AG10803 (cell line): ENCODE data around the gene DNAJC27.
A peak's percentile ranks its signal among the peaks of the same experiment; 100 is the strongest.
"Not testable (repeated sequence)": the region's sequence is repeated elsewhere in the genome, so short reads cannot be mapped to it uniquely, and the experiment has no call there.

Experiments
- DNase-seq: peaks from one replicate; pipeline ENCODE4 v3.0.0; 2010; ENCODE audit warnings: low read depth
- H3K4me3 ChIP-seq: 2 replicates; pipeline ENCODE4 v1.5.1; 2011; ENCODE audit warnings: mild to moderate bottlenecking, low read length, control low read depth
- TF ChIP-seq, protein P1 (sequence below): conservative IDR thresholded peaks from 2 replicates; pipeline ENCODE4 v1.5.1; 2011; ENCODE audit warnings: mild to moderate bottlenecking, low read length, control low read depth, inconsistent platforms

DNAJC27 gene

DNA sequence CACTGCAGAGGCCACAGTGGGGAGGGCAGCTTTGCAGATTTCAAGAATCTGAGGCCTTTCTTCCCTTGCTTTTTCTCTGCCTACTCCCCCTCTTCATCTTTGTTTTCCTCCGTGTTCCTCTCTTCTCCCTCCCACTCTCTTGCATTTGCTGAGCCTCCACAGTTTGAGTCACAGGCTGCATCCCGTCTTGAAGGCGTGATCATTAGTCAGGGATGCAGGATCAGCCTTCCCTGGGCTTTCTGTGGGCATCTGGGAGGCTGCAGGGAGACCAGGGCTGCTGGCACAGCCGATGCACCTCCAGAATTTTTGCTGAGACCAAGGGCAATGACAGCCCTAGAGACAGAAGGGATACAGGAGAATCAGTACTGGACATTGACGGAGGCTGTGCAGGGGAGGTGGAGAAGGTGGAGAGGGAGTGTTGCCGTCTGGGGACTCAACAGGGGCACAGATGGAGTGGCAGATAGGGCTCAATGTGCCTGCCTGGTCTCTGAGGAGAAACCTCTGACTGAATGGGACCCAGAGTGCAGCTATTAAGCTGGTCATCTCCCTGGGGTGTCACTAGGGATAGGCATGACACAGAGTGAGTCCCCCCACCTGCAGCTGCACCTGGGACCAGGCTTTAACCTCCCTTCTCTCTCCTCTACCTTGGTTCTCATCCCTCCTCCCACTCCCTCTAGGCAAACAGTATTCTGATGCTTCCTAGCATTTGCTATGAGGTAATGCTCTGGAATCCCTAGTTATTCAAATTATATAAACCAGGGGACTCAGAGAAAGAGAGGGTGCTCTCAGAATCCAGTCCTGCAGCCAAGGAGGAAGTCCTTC is 29.0 kb upstream of the DNAJC27 start:
- H3K4me3 ChIP-seq: no peak overlapping the region
- peak; percentile 19 for DNase-seq
- TF ChIP-seq, protein P1, sequence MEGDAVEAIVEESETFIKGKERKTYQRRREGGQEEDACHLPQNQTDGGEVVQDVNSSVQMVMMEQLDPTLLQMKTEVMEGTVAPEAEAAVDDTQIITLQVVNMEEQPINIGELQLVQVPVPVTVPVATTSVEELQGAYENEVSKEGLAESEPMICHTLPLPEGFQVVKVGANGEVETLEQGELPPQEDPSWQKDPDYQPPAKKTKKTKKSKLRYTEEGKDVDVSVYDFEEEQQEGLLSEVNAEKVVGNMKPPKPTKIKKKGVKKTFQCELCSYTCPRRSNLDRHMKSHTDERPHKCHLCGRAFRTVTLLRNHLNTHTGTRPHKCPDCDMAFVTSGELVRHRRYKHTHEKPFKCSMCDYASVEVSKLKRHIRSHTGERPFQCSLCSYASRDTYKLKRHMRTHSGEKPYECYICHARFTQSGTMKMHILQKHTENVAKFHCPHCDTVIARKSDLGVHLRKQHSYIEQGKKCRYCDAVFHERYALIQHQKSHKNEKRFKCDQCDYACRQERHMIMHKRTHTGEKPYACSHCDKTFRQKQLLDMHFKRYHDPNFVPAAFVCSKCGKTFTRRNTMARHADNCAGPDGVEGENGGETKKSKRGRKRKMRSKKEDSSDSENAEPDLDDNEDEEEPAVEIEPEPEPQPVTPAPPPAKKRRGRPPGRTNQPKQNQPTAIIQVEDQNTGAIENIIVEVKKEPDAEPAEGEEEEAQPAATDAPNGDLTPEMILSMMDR: no peak

DNA sequence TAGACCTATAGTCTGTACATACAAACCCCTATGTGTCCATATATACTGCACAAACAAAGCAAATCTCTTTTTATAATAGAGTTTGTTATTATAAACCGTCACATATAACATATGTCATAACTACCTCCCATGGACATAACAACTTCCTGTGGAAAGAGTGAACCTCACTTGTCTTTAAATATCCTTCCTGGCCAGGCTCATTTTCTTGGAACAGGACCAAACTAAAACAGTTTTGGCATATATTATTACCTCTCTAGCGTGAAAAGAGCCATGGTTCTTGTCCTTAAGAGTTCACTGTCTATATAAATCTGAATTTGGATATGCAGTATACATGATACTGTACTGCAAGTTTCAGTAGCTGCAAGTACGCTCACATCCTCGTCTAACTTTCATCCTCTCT is 28.3 kb upstream of the DNAJC27 start:
- no peak for DNase-seq
- H3K4me3 ChIP-seq: no peak overlapping the region
- TF ChIP-seq, protein P1: no peak

DNA sequence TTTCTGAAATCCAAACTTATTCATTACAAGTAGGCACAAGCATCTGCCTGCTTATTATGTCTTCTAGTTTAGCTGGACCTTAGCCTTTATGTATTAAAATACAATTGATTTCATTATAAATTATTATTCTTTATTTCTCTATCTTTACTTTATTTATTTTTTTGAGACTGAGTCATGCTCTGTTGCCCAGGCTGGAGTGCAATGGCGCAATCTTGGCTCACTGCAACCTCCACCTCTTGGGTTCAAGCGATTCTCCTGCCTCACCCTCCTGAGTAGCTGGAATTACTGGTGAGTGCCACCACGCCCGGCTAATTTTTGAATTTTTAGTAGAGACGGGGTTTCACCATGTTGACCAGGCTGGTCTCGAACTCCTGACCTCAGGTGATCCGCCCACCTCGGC is 27.3 kb upstream of the DNAJC27 start:
- H3K4me3 ChIP-seq, DNase-seq: not testable (repeated sequence)

DNA sequence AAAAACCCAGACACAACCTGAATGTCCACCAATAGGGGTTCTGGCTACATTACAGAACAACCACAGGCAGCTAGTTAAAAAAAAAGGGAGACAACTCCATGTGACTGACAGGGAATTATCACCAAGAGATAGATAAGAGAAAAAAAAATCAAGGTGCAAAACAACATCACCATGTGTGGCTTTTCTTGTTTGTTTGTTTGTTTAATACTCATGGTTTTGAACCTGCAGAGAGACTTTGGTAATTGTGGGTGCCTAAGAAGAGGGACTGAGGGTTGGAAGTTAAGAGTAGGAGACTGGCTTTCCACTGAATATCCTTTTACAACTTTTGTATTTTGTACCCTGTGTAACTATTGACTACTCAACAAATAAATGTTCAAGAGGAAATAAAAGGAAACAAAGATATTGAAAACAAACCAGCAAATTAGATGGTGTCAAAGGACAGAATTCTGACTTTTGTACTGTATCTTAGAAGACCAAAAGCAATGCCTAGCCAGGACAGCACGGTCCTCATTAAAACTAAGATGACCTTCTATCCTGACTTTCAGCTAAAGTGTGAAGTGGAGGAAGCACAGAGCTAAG is 22.5 kb upstream of the DNAJC27 start:
- H3K4me3 ChIP-seq: no peak overlapping the region
- DNase-seq: no peak
- TF ChIP-seq, protein P1: no peak

DNA sequence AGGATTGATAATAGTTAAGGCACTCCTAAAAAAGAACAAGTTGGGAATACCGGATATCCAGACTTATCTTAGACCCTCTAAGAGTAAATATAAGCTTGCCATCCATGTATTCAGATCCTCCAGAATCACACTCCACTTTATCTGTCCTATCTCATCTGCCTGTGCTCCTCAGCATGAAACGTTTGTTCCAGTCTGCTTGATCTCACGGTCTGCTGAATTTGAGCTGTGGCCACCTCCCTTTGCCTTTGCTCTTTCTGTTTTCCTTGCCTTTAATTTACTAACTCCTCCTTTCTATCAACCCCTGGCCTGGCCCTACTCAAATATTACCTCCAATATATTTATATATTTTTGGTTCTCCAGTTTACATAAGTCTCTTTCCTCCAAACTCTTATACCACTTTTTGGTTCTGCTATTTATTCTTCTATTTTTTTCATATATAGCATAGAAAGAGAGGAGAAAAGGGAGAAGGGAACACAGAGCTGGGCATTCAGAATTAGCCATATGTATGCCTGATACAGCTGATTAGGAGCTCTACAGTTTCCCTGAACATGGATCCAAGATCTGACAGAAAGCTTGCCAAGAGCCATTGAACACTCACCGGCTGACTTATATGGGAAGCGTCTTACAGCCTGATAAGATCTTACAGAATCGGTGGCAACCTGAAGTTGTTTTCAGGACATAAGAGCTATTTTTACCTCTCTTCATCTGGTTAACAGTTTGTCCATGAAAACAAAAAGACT is 21.8 kb upstream of the DNAJC27 start:
- DNase-seq: no peak
- TF ChIP-seq, protein P1: no peak
- H3K4me3 ChIP-seq: no peak overlapping the region

DNA sequence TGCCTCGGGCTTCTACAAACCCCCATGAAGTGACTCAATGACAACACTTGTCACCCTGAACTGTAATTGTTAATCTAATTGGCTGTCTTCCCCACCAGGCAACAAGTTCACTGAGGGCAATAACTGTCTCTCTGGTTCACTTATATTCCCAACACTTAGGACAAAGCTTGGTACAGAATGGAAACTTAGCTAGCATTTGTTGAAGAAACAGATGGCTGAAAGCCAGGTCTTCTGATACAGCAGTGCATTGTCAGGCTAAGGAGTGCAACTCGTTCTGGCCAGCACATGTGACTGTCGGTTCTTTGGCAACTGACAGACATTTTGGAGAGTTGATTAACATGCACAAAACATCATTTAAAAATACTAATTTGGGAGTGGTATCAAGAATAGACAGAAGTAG is 14.6 kb upstream of the DNAJC27 start:
- DNase-seq: peak; percentile 16
- no peak overlapping the region for H3K4me3 ChIP-seq
- TF ChIP-seq, protein P1: no peak

DNA sequence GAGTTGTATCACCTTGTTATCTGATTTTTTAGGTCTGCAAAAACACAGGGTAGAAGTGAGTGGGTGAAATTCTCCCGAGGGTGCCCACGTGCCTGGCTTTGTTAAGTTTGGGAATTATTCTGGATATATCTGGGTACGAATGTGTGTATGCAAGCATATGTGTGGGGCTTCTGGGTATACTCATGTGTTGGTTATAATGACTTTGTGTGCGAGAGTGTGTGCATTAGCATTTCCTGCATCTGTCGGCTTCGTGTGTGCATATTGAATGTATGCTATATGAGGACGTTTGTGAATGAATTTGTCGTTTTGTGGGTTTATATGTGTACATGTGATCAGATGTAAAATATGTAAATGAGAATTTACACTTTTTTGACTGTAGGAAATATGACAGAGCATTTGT is 13.8 kb upstream of the DNAJC27 start:
- TF ChIP-seq, protein P1: no peak
- H3K4me3 ChIP-seq: no peak overlapping the region
- DNase-seq: no peak
